HCT116 (cell line): Measurements from ENCODE around the gene DCTN2. TPM values are rescaled to one million over a fixed set of nuclear protein-coding genes. Genes with fewer than 3 reads are reported as not detected.

Source experiments
- ATAC-seq: fragments of 200-7000 bp; cut with Tn5 transposase; 2 replicates; pipeline ENCODE4 v1.9.1; 2020; ENCODE audit warnings: mild to moderate bottlenecking, moderate library complexity
- BruUV-seq: library from RNA; stranded (reverse); fragments of 400-500 nt; replicated peaks from 2 replicates; lab custom pipeline; 2021; lab: Mats Ljungman, UMichigan
- CTCF ChIA-PET: fragments of 300-600 bp; sonication (Branson Sonifier 250); formaldehyde crosslinking; loops from one replicate; lab custom pipeline; 2021; ENCODE audit warnings: antibody characterized with exemption; lab: Charles Lee
- POLR2A ChIA-PET: fragments of 300-600, 350-600 bp; sonication (Branson Sonifier 250); formaldehyde crosslinking; loops from one replicate; lab custom pipeline; 2021; ENCODE audit warnings: antibody characterized with exemption; lab: Charles Lee
- RAD21 ChIA-PET, 2 experiments: fragments of 300-600 bp; sonication (Branson Sonifier 250); formaldehyde crosslinking; loops; one replicate each; lab custom pipeline; 2023; ENCODE audit warnings: low total read pairs in 2 of 2; ENCODE audit not compliant: uncharacterized antibody in 2 of 2, unreplicated experiment in 2 of 2, low non-redundant PET in 1 of 2; lab: Charles Lee
- DNase-seq: peaks from one replicate; pipeline ENCODE4 v3.0.0-alpha.2; 2010; ENCODE audit warnings: low read depth, low spot score
- H2AFZ ChIP-seq: fragments of 200-600 bp; shearing (Covaris generic), sonication (generic); 2 replicates; pipeline ENCODE4 v1.6.1; 2017; ENCODE audit warnings: low read depth, mixed run types, mixed read lengths, antibody characterized with exemption, low read length; ENCODE audit not compliant: poor library complexity, severe bottlenecking
- H3K27ac ChIP-seq: 2 replicates; pipeline ENCODE4 v1.5.1; 2012; ENCODE audit warnings: low read depth, low read length
- H3K27me3 ChIP-seq: fragments of 200-600 bp; sonication (generic); 2 replicates; pipeline ENCODE4 v1.6.1; 2016; ENCODE audit warnings: mixed run types, low read length, mixed read lengths; ENCODE audit not compliant: insufficient read depth
- H3K36me3 ChIP-seq, 2 experiments: fragments of 200-500 bp in 1 of 2; fragments of 200-600 bp in 1 of 2; sonication (Bioruptor generic) in 1 of 2; sonication (generic) in 1 of 2; 2 replicates each; pipeline versions ENCODE4 v1.5.1 to v1.6.1; 2014 to 2016; ENCODE audit warnings: low read length in 2 of 2, inconsistent platforms in 1 of 2, mixed read lengths in 1 of 2, mixed run types in 1 of 2; ENCODE audit not compliant: insufficient read depth in 2 of 2, control insufficient read depth in 1 of 2
- H3K4me1 ChIP-seq, 2 experiments: fragments of 200-600 bp in 1 of 2; sonication (generic) in 1 of 2; 2 replicates each; pipeline versions ENCODE4 v1.5.1 to v1.6.1; 2012 to 2017; ENCODE audit warnings: low read length in 2 of 2, inconsistent platforms in 1 of 2, mild to moderate bottlenecking in 1 of 2, mixed read lengths in 1 of 2, mixed run types in 1 of 2, moderate library complexity in 1 of 2; ENCODE audit not compliant: insufficient read depth in 2 of 2, control insufficient read depth in 1 of 2
- H3K4me2 ChIP-seq: fragments of 200-600 bp; sonication (generic); 2 replicates; pipeline ENCODE4 v1.6.1; 2017; ENCODE audit warnings: mixed run types, low read length, mixed read lengths
- H3K4me3 ChIP-seq, 2 experiments: fragments of 200-600 bp in 1 of 2; sonication (generic) in 1 of 2; replicated peaks in 1 of 2; 2 replicates each; pipeline ENCODE4 v1.5.1; 2011 to 2016; ENCODE audit warnings: low read length in 2 of 2, control low read depth in 1 of 2, low read depth in 1 of 2, mild to moderate bottlenecking in 1 of 2, mixed read lengths in 1 of 2, mixed run types in 1 of 2
- H3K79me2 ChIP-seq: fragments of 200-600 bp; sonication (generic); 2 replicates; pipeline ENCODE4 v1.6.1; 2017; ENCODE audit warnings: mild to moderate bottlenecking, mixed run types, low read length, moderate library complexity, mixed read lengths; ENCODE audit not compliant: insufficient read depth
- H3K9ac ChIP-seq: fragments of 200-600 bp; sonication (generic); 2 replicates; pipeline ENCODE4 v1.6.1; 2016; ENCODE audit warnings: low read length, mixed read lengths
- H3K9me2 ChIP-seq: fragments of 200-600 bp; sonication (generic), shearing (Covaris generic); 2 replicates; pipeline ENCODE4 v1.6.1; 2017; ENCODE audit warnings: mixed run types, mild to moderate bottlenecking, moderate library complexity; ENCODE audit not compliant: insufficient read depth
- H3K9me3 ChIP-seq, 2 experiments: fragments of 200-500 bp in 1 of 2; fragments of 200-600 bp in 1 of 2; sonication (Bioruptor generic) in 1 of 2; sonication (generic) in 1 of 2; 2 replicates each; pipeline ENCODE4 v1.6.1; 2014 to 2017; ENCODE audit warnings: low read length in 2 of 2, mixed read lengths in 2 of 2, inconsistent platforms in 1 of 2, low read depth in 1 of 2, mild to moderate bottlenecking in 1 of 2, mixed run types in 1 of 2, moderate library complexity in 1 of 2; ENCODE audit not compliant: control insufficient read depth in 1 of 2, insufficient read depth in 1 of 2
- H4K20me1 ChIP-seq: fragments of 200-600 bp; sonication (generic), shearing (Covaris generic); 2 replicates; pipeline ENCODE4 v1.6.1; 2017; ENCODE audit warnings: mixed run types, mild to moderate bottlenecking, moderate library complexity; ENCODE audit not compliant: insufficient read depth
- ATF3 ChIP-seq: IDR thresholded peaks from 2 replicates; pipeline ENCODE4 v1.6.1; 2012
- CEBPB ChIP-seq: IDR thresholded peaks from 2 replicates; pipeline ENCODE4 v1.6.1; 2012; ENCODE audit warnings: low read depth
- POLR2A ChIP-seq: IDR thresholded peaks from 2 replicates; pipeline ENCODE4 v1.7.0; 2011; ENCODE audit warnings: borderline replicate concordance; ENCODE audit not compliant: insufficient read depth, insufficient read length; ENCODE audit errors: extremely low read depth
- SIN3A ChIP-seq: IDR thresholded peaks from 2 replicates; pipeline ENCODE4 v1.6.1; 2012; ENCODE audit warnings: low read depth
- SP1 ChIP-seq: IDR thresholded peaks from 2 replicates; pipeline ENCODE4 v1.6.1; 2012; ENCODE audit warnings: low read depth
- SRF ChIP-seq: IDR thresholded peaks from 2 replicates; pipeline ENCODE4 v1.6.1; 2012; ENCODE audit warnings: low read depth
- TCF7L2 ChIP-seq: IDR thresholded peaks from 2 replicates; pipeline ENCODE4 v1.7.0; 2011; ENCODE audit warnings: borderline replicate concordance, inconsistent platforms; ENCODE audit not compliant: insufficient read depth, insufficient read length; ENCODE audit errors: extremely low read depth
- ZBTB33 ChIP-seq: IDR thresholded peaks from 2 replicates; pipeline ENCODE4 v1.6.1; 2011; ENCODE audit warnings: mild to moderate bottlenecking, low read length, moderate library complexity; ENCODE audit not compliant: insufficient replicate concordance; ENCODE audit errors: extremely low read depth
- ZFX ChIP-seq: fragments of 450-650 bp; IDR thresholded peaks from 2 replicates; pipeline ENCODE4 v1.6.1; 2017
- intact Hi-C: fragments of 100-400 bp; cut with micrococcal nuclease; formaldehyde crosslinking; loops from 2 replicates; pipeline ENCODE4 v1.10.0; 2022
- total RNA-seq: library from RNA; stranded (reverse); gene quantifications from one replicate; pipeline ENCODE4 v1.2.1, GENCODE V29; 2021; ENCODE audit not compliant: unreplicated experiment
- TF ChIP-seq, protein P1 (sequence below): IDR thresholded peaks from 2 replicates; pipeline ENCODE4 v1.6.1; 2012; ENCODE audit warnings: low read depth

DCTN2 gene
- total RNA-seq, 1 experiment from 2014 or later = 95.9 TPM

DNA sequence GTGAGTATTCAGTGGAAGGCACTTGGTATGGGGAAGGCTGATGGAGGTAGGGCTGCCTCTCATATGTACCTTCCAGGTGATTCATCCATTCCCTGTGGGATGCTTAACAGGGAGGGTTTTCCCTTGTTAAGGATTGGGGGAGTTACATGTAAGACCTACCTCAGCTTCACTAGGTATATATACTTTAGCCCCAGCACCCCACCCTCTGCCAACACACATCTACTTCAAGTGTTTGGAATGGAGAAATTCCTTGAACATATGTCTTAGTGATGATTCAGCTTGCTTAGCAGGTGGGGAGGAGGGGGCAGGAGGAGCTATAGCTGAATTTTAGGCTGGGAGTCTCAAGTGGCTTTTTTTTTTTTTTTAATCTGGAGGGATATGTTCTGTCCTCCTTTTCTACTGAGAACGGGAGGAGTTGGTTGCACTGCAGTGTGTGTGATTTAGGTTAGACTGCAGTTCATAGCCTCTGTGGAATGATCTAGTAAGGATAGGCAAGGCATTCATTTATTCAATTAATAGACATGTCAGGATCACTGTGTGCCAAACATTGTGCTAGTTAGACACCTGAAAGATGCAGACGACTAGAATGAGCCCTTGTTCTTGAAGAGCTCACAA lies 45.7 kb upstream of the DCTN2 start:
- BruUV-seq = no TSS peak
- peak overlapping the region; percentile 77 for H3K4me2 ChIP-seq
- no peak overlapping the region for H3K27ac ChIP-seq
- no peak overlapping the region for H2AFZ ChIP-seq
- intact Hi-C loops = no loop called here
- no peaks in the 10 kb centered on the region for H3K9me3 ChIP-seq
- ChIA-PET RAD21 (no interaction called here), POLR2A (no interaction called here), CTCF (interaction anchor here (3.4 kb wide), 1 partner anchor 10 kb away, joined by 18 read pairs; no protein-coding TSS in a partner anchor)
- no peaks in the 10 kb centered on the region for H3K9me2 ChIP-seq
- DNase-seq (no peak), ATAC-seq (no peak)
- no peaks in the 10 kb centered on the region for H3K27me3 ChIP-seq
- H3K9ac ChIP-seq = no peak overlapping the region
- no peak overlapping the region for H3K4me3 ChIP-seq
- peaks cover 6 to 18% of the 10 kb centered on the region in 2 experiments; a peak in 3 of 4 replicates for H3K4me1 ChIP-seq
- peaks cover 3 to 23% of the 10 kb centered on the region in 2 experiments; a peak in 2 of 4 replicates for H3K36me3 ChIP-seq
- H3K79me2 ChIP-seq = peaks cover 14% of the 10 kb centered on the region
- H4K20me1 ChIP-seq = no peaks in the 10 kb centered on the region
- TF ChIP-seq POLR2A (no peak), ATF3 (no peak), TCF7L2 (no peak), ZFX (no peak), ZBTB33 (no peak), SP1 (no peak), SIN3A (no peak), CEBPB (no peak), SRF (no peak)
- TF ChIP-seq, protein P1, sequence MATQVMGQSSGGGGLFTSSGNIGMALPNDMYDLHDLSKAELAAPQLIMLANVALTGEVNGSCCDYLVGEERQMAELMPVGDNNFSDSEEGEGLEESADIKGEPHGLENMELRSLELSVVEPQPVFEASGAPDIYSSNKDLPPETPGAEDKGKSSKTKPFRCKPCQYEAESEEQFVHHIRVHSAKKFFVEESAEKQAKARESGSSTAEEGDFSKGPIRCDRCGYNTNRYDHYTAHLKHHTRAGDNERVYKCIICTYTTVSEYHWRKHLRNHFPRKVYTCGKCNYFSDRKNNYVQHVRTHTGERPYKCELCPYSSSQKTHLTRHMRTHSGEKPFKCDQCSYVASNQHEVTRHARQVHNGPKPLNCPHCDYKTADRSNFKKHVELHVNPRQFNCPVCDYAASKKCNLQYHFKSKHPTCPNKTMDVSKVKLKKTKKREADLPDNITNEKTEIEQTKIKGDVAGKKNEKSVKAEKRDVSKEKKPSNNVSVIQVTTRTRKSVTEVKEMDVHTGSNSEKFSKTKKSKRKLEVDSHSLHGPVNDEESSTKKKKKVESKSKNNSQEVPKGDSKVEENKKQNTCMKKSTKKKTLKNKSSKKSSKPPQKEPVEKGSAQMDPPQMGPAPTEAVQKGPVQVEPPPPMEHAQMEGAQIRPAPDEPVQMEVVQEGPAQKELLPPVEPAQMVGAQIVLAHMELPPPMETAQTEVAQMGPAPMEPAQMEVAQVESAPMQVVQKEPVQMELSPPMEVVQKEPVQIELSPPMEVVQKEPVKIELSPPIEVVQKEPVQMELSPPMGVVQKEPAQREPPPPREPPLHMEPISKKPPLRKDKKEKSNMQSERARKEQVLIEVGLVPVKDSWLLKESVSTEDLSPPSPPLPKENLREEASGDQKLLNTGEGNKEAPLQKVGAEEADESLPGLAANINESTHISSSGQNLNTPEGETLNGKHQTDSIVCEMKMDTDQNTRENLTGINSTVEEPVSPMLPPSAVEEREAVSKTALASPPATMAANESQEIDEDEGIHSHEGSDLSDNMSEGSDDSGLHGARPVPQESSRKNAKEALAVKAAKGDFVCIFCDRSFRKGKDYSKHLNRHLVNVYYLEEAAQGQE = no peak
